Endodermal cell (in vitro differentiated cells): ENCODE measurements around the gene EPS15. TPM values are rescaled to one million over a fixed set of nuclear protein-coding genes. Genes with fewer than 3 reads are reported as not detected.
A peak's percentile ranks its signal among the peaks of the same experiment; 100 is the strongest.

ENCODE experiments used
- DNase-seq: peaks from one replicate; pipeline ENCODE4 v3.0.0-alpha.2; 2017
- H3K27ac ChIP-seq: 2 replicates; pipeline ENCODE4 v1.5.1; 2013; ENCODE audit warnings: mild to moderate bottlenecking, low read depth, low read length, moderate library complexity
- H3K27me3 ChIP-seq: 2 replicates; pipeline ENCODE4 v1.6.1; 2013; ENCODE audit warnings: mild to moderate bottlenecking, low read length, moderate library complexity; ENCODE audit not compliant: insufficient read depth, control insufficient read depth, poor library complexity, severe bottlenecking
- H3K36me3 ChIP-seq: 2 replicates; pipeline ENCODE4 v1.7.0; 2013; ENCODE audit warnings: mild to moderate bottlenecking, low read length, moderate library complexity; ENCODE audit not compliant: control insufficient read depth, insufficient read depth
- H3K4me1 ChIP-seq: one replicate; pipeline ENCODE4 v1.7.0; 2013; ENCODE audit warnings: low read length; ENCODE audit not compliant: control insufficient read depth, insufficient read depth
- H3K4me3 ChIP-seq: 2 replicates; pipeline ENCODE4 v1.5.1; 2013; ENCODE audit warnings: mild to moderate bottlenecking, low read length, moderate library complexity
- H3K9ac ChIP-seq: 2 replicates; pipeline ENCODE4 v1.6.1; 2013; ENCODE audit warnings: mild to moderate bottlenecking, low read length, moderate library complexity; ENCODE audit not compliant: poor library complexity, severe bottlenecking; ENCODE audit errors: extremely low read depth
- H3K9me3 ChIP-seq: 2 replicates; pipeline ENCODE4 v1.6.1; 2013; ENCODE audit warnings: mild to moderate bottlenecking, low read length, moderate library complexity; ENCODE audit not compliant: control insufficient read depth
- H3K27ac Mint-ChIP-seq: 2 replicates; pipeline ENCODE4 v1.8.0; 2020; ENCODE audit warnings: mixed read lengths
- H3K27me3 Mint-ChIP-seq: 2 replicates; pipeline ENCODE4 v1.8.0; 2021; ENCODE audit warnings: mild to moderate bottlenecking, mixed read lengths; ENCODE audit not compliant: insufficient read depth
- H3K36me3 Mint-ChIP-seq: 2 replicates; pipeline ENCODE4 v1.8.0; 2020; ENCODE audit warnings: low read depth, mixed read lengths
- H3K4me1 Mint-ChIP-seq: 2 replicates; pipeline ENCODE4 v1.8.0; 2020; ENCODE audit warnings: mixed read lengths
- H3K4me3 Mint-ChIP-seq: 2 replicates; pipeline ENCODE4 v1.8.0; 2020; ENCODE audit warnings: mild to moderate bottlenecking, moderate library complexity, mixed read lengths
- H3K9me3 Mint-ChIP-seq: 2 replicates; pipeline ENCODE4 v1.8.0; 2020; ENCODE audit warnings: mild to moderate bottlenecking, mixed read lengths
- CTCF ChIP-seq: fragments of 200-600 bp; sonication (generic); conservative IDR thresholded peaks from 2 replicates; pipeline ENCODE4 v1.5.0; 2021; ENCODE audit warnings: antibody characterized with exemption, mild to moderate bottlenecking
- WGBS, 2 experiments: methylation state at CpG; one replicate each; pipeline versions ENCODE4 v1.1.5 to v1.1.7; 2013; ENCODE audit warnings: missing lambda C conversion rate in 2 of 2, mixed read lengths in 1 of 2; ENCODE audit not compliant: insufficient coverage in 1 of 2, insufficient read length in 1 of 2; 5-methylcytosine and 5-hydroxymethylcytosine counted together
- total RNA-seq, 2 donors: library from RNA; stranded (reverse); fragmentation: NEBNext Ultra II Directional in 1 of 2; extraction: Animal tissue kit (Norgen Biotek cat#: 25700) in 1 of 2; gene quantifications; 2 replicates in 1 of 2; 3 replicates in 1 of 2; pipeline ENCODE4 v1.2.1, GENCODE V29; 2021

The EPS15 gene
- total RNA-seq, 2 donors from 2014 or later = 45.0 to 46.9 TPM

- no peak overlapping the region for H3K27ac ChIP-seq
- DNase-seq = no peak
- Mint-ChIP-seq H3K27me3 (no peaks in the 10 kb centered on the region), H3K9me3 (no peaks in the 10 kb centered on the region), H3K4me1 (peaks cover 10% of the 10 kb centered on the region), H3K36me3 (no peaks in the 10 kb centered on the region), H3K4me3 (no peak overlapping the region), H3K27ac (no peak overlapping the region)
- no peak overlapping the region for H3K4me3 ChIP-seq
- H3K9ac ChIP-seq = no peak overlapping the region
- H3K36me3 ChIP-seq = no peaks in the 10 kb centered on the region
- WGBS, 2 experiments = 86 to 93% methylated on average over 5 of the region's 5 CpGs
- no peaks in the 10 kb centered on the region for H3K9me3 ChIP-seq
- H3K27me3 ChIP-seq = no peaks in the 10 kb centered on the region
- peaks cover 9% of the 10 kb centered on the region for H3K4me1 ChIP-seq
- no peak for TF ChIP-seq CTCF
These were observed 212.1 kb downstream of the EPS15 start for GRCh38 chr1:51306950-51307349.

GRCh38 chr1:51305371-51305823, 213.7 kb downstream of the EPS15 start:
- 75 to 84% methylated on average over 2 to 4 of the region's 4 CpGs for WGBS, 2 experiments
- Histone ChIP-seq H3K36me3 (no peaks in the 10 kb centered on the region), H3K9me3 (peaks cover 6% of the 10 kb centered on the region), H3K4me1 (peaks cover 9% of the 10 kb centered on the region), H3K4me3 (no peak overlapping the region), H3K27me3 (no peaks in the 10 kb centered on the region), H3K9ac (no peak overlapping the region), H3K27ac (no peak overlapping the region)
- DNase-seq = peak; percentile 53
- Mint-ChIP-seq H3K4me3 (no peak overlapping the region), H3K9me3 (peaks cover 5% of the 10 kb centered on the region), H3K27ac (no peak overlapping the region), H3K36me3 (peaks cover 6% of the 10 kb centered on the region), H3K4me1 (peaks cover 10% of the 10 kb centered on the region), H3K27me3 (no peaks in the 10 kb centered on the region)
- TF ChIP-seq CTCF = no peak

GRCh38 chr1:51304360-51304759, 214.7 kb downstream of the EPS15 start:
- Histone ChIP-seq H3K4me3 (no peak overlapping the region), H3K4me1 (peaks cover 9% of the 10 kb centered on the region), H3K9ac (no peak overlapping the region), H3K36me3 (no peaks in the 10 kb centered on the region), H3K27me3 (no peaks in the 10 kb centered on the region), H3K27ac (no peak overlapping the region), H3K9me3 (peaks cover 16% of the 10 kb centered on the region)
- DNase-seq = no peak
- no peak for TF ChIP-seq CTCF
- H3K4me1 Mint-ChIP-seq = peaks cover 10% of the 10 kb centered on the region
- H3K27me3 Mint-ChIP-seq = no peaks in the 10 kb centered on the region
- no peak overlapping the region for H3K4me3 Mint-ChIP-seq
- WGBS, 2 experiments = 86 to 100% methylated on average over 1 of the region's 1 CpG
- peaks cover 15% of the 10 kb centered on the region for H3K9me3 Mint-ChIP-seq
- H3K27ac Mint-ChIP-seq = no peak overlapping the region
- H3K36me3 Mint-ChIP-seq = peaks cover 13% of the 10 kb centered on the region

Other genes with a start within 250 kb of the EPS15 start
- gene TTC39A, start 188.7 kb downstream of the EPS15 start, total RNA-seq = 10 to 100 TPM; 12.8 to 20.7 TPM
- gene OSBPL9, start 97.8 kb upstream of the EPS15 start, total RNA-seq = 10 to 100 TPM; 76.9 to 93.3 TPM